IMR-90 (cell line): ENCODE measurements around the gene FAM177B. TPM values are rescaled to one million over a fixed set of nuclear protein-coding genes. Genes with fewer than 3 reads are reported as not detected.

Experiments used
- ATAC-seq: fragments of 200-7000 bp; cut with Tn5 transposase; 2 replicates; pipeline ENCODE4 v1.9.1; 2020; ENCODE audit warnings: low read depth, mild to moderate bottlenecking, moderate library complexity
- BruUV-seq: library from RNA; stranded (reverse); fragments of 400-500 nt; replicated peaks from 2 replicates; lab custom pipeline; 2021; lab: Mats Ljungman, UMichigan
- CTCF ChIA-PET: fragments of 300-600 bp; formaldehyde crosslinking; extraction: SDS; loops from one replicate; lab custom pipeline; 2021; ENCODE audit warnings: antibody characterized with exemption; lab: Yijun Ruan, JAX
- POLR2A ChIA-PET: fragments of 300-600 bp; sonication (Branson Sonifier 250); formaldehyde crosslinking; loops from one replicate; lab custom pipeline; 2022; ENCODE audit warnings: antibody characterized with exemption; ENCODE audit not compliant: unreplicated experiment; lab: Charles Lee
- DNase-seq: peaks from one replicate; pipeline ENCODE4 v3.0.0; 2013
- H2AFZ ChIP-seq: replicated peaks from 2 replicates; pipeline ENCODE3; 2013; ENCODE audit warnings: low read length, mild to moderate bottlenecking; ENCODE audit not compliant: poor library complexity
- H2AK5ac ChIP-seq: 2 replicates; pipeline ENCODE4 v1.6.1; 2013; ENCODE audit warnings: low read depth, low read length, inconsistent platforms
- H2AK9ac ChIP-seq: replicated peaks from 2 replicates; pipeline ENCODE3; 2013; ENCODE audit warnings: mild to moderate bottlenecking, low read depth, low read length, moderate library complexity; ENCODE audit not compliant: poor library complexity
- H2BK120ac ChIP-seq: 2 replicates; pipeline ENCODE4 v1.6.1; 2013; ENCODE audit warnings: low read depth, low read length, inconsistent platforms
- H2BK15ac ChIP-seq: 3 replicates; pipeline ENCODE4 v1.6.1; 2013; ENCODE audit warnings: low read depth, low read length, inconsistent platforms
- H2BK20ac ChIP-seq: 2 replicates; pipeline ENCODE4 v1.6.1; 2013; ENCODE audit warnings: low read depth, mild to moderate bottlenecking, inconsistent platforms, low read length, moderate library complexity
- H2BK5ac ChIP-seq: 2 replicates; pipeline ENCODE4 v1.6.1; 2013; ENCODE audit warnings: mild to moderate bottlenecking, low read depth, low read length, inconsistent platforms; ENCODE audit not compliant: poor library complexity, severe bottlenecking
- H3K14ac ChIP-seq: replicated peaks from 2 replicates; pipeline ENCODE4 v1.6.1; 2013; ENCODE audit warnings: low read depth, low read length, inconsistent platforms
- H3K18ac ChIP-seq: 2 replicates; pipeline ENCODE4 v1.6.1; 2013; ENCODE audit warnings: low read depth, low read length, control low read depth
- H3K23ac ChIP-seq: 2 replicates; pipeline ENCODE4 v1.6.1; 2013; ENCODE audit warnings: low read depth, low read length, inconsistent platforms
- H3K27ac ChIP-seq: 2 replicates; pipeline ENCODE4 v1.5.1; 2013; ENCODE audit warnings: mild to moderate bottlenecking, control low read depth, low read length; ENCODE audit not compliant: insufficient read depth
- H3K27me3 ChIP-seq: 2 replicates; pipeline ENCODE4 v1.6.1; 2013; ENCODE audit warnings: low read length; ENCODE audit not compliant: control insufficient read depth, insufficient read depth
- H3K36me3 ChIP-seq: 2 replicates; pipeline ENCODE4 v1.6.1; 2013; ENCODE audit warnings: low read length, mixed read lengths; ENCODE audit not compliant: control insufficient read depth, insufficient read depth
- H3K4ac ChIP-seq: 2 replicates; pipeline ENCODE4 v1.6.1; 2013; ENCODE audit warnings: low read depth, low read length, inconsistent platforms
- H3K4me1 ChIP-seq: 2 replicates; pipeline ENCODE4 v1.6.1; 2013; ENCODE audit warnings: low read length, mixed read lengths; ENCODE audit not compliant: control insufficient read depth, insufficient read depth
- H3K4me2 ChIP-seq: 2 replicates; pipeline ENCODE4 v1.6.1; 2013; ENCODE audit warnings: low read depth, mild to moderate bottlenecking, control low read depth, low read length, moderate library complexity
- H3K4me3 ChIP-seq: 2 replicates; pipeline ENCODE4 v1.5.1; 2013; ENCODE audit warnings: low read depth, mild to moderate bottlenecking, control low read depth, low read length, moderate library complexity; ENCODE audit not compliant: insufficient read depth
- H3K56ac ChIP-seq: 2 replicates; pipeline ENCODE4 v1.6.1; 2013; ENCODE audit warnings: low read length, inconsistent platforms; ENCODE audit not compliant: insufficient read depth; ENCODE audit errors: extremely low read depth
- H3K79me1 ChIP-seq, 2 experiments: 2 replicates each; pipeline ENCODE4 v1.6.1; 2013; ENCODE audit warnings: low read length in 2 of 2, inconsistent platforms in 1 of 2, low read depth in 1 of 2
- H3K9ac ChIP-seq: 2 replicates; pipeline ENCODE4 v1.6.1; 2013; ENCODE audit warnings: low read depth, low read length, control low read depth
- H3K9me1 ChIP-seq: 2 replicates; pipeline ENCODE4 v1.6.1; 2013; ENCODE audit warnings: low read length, inconsistent platforms; ENCODE audit not compliant: insufficient read depth
- H3K9me3 ChIP-seq: 2 replicates; pipeline ENCODE4 v1.6.1; 2013; ENCODE audit warnings: low read length; ENCODE audit not compliant: control insufficient read depth, insufficient read depth
- H4K20me1 ChIP-seq: 2 replicates; pipeline ENCODE4 v1.6.1; 2013; ENCODE audit warnings: low read length, inconsistent platforms; ENCODE audit not compliant: insufficient read depth
- H4K5ac ChIP-seq: 2 replicates; pipeline ENCODE4 v1.6.1; 2013; ENCODE audit warnings: mild to moderate bottlenecking, low read depth, low read length, control low read depth
- H4K8ac ChIP-seq, 2 experiments: 2 replicates each; pipeline ENCODE4 v1.6.1; 2013; ENCODE audit warnings: low read depth in 2 of 2, low read length in 2 of 2, control low read depth in 1 of 2, inconsistent platforms in 1 of 2
- H4K91ac ChIP-seq: 2 replicates; pipeline ENCODE4 v1.6.1; 2013; ENCODE audit warnings: low read depth, low read length, inconsistent platforms; ENCODE audit not compliant: insufficient read depth
- CEBPB ChIP-seq: IDR thresholded peaks from 2 replicates; pipeline ENCODE4 v1.6.1; 2012; ENCODE audit warnings: low read depth, low read length, improper control_type of control experiment
- CTCF ChIP-seq: conservative IDR thresholded peaks from 2 replicates; pipeline ENCODE4 v1.5.1; 2012; ENCODE audit warnings: mild to moderate bottlenecking, low read depth, low read length, improper control_type of control experiment
- ELK1 ChIP-seq: fragments of 150-350 bp; IDR thresholded peaks from 2 replicates; pipeline ENCODE4 v1.6.1; 2016; ENCODE audit warnings: low read depth, mild to moderate bottlenecking, low read length, moderate library complexity, borderline replicate concordance
- FOS ChIP-seq: fragments of 150-350 bp; IDR thresholded peaks from 2 replicates; pipeline ENCODE4 v1.6.1; 2016; ENCODE audit warnings: low read depth, low read length
- MAFK ChIP-seq: IDR thresholded peaks from 2 replicates; pipeline ENCODE4 v1.6.1; 2012; ENCODE audit warnings: low read depth, low read length, improper control_type of control experiment
- MAZ ChIP-seq: IDR thresholded peaks from 2 replicates; pipeline ENCODE4 v1.6.1; 2012; ENCODE audit warnings: low read depth, mild to moderate bottlenecking, low read length, improper control_type of control experiment, moderate library complexity, borderline replicate concordance
- NFE2L2 ChIP-seq: fragments of 150-350 bp; IDR thresholded peaks from 2 replicates; pipeline ENCODE4 v1.6.1; 2016; ENCODE audit warnings: low read depth, mild to moderate bottlenecking, low read length
- RAD21 ChIP-seq: IDR thresholded peaks from 2 replicates; pipeline ENCODE4 v1.6.1; 2012; ENCODE audit warnings: low read length, improper control_type of control experiment
- RFX5 ChIP-seq: IDR thresholded peaks from 2 replicates; pipeline ENCODE4 v1.8.0; 2012; ENCODE audit warnings: low read depth, mild to moderate bottlenecking, low read length, moderate library complexity
- SMC3 ChIP-seq: fragments of 150-350 bp; IDR thresholded peaks from 2 replicates; pipeline ENCODE4 v1.6.1; 2016; ENCODE audit warnings: low read depth, mild to moderate bottlenecking, antibody characterized with exemption, low read length, moderate library complexity
- WGBS, 2 experiments: methylation state at CpG; one replicate each; pipeline versions ENCODE4 v1.1.5 to v1.1.7; 2013; ENCODE audit warnings: missing lambda C conversion rate in 2 of 2; ENCODE audit not compliant: insufficient read length in 1 of 2; ENCODE audit errors: extremely low coverage in 2 of 2; 5-methylcytosine and 5-hydroxymethylcytosine counted together
- dilution Hi-C: fragments of 300-500 bp; cut with HindIII; formaldehyde crosslinking; loops from one replicate; pipeline ENCODE4 v1.14.3; 2018; ENCODE audit warnings: low sequenced_read_pairs; ENCODE audit not compliant: unreplicated experiment
- in situ Hi-C: fragments of 300-500 bp; cut with MboI; formaldehyde crosslinking; loops from 3 replicates; pipeline ENCODE4 v1.14.3; 2019; ENCODE audit warnings: low sequenced_read_pairs, inconsistent platforms, mixed read lengths
- intact Hi-C: fragments of 100-400 bp; cut with micrococcal nuclease; formaldehyde crosslinking; loops from 2 replicates; pipeline ENCODE4 v1.10.0; 2022
- polyA plus RNA-seq, 3 experiments: library from polyadenylated mRNA; depleted of rRNA; stranded (reverse); fragments of >200 nt; gene quantifications; 2 replicates each; pipeline ENCODE4 v1.2.3, GENCODE V29; 2012; ENCODE audit warnings: low replicate concordance in 1 of 3
- total RNA-seq: library from RNA; depleted of rRNA; stranded (reverse); fragments of >200 nt; gene quantifications from 2 replicates; pipeline ENCODE4 v1.2.3, GENCODE V29; 2012

Gene FAM177B
- total and polyA plus RNA-seq, 2 of the 4 experiments (the other 2 are of a cell fraction): not detected

- no peaks in the 10 kb centered on the region; the same call in 1 of the 2 replicates for H3K9me1 ChIP-seq
Measured at GRCh38 chr1:222784371-222784770, 47.4 kb downstream of the FAM177B start.

More at GRCh38 chr1:222784371-222784770, 47.4 kb downstream of the FAM177B start:
- dilution Hi-C loops (loop anchor here (25.0 kb wide), 1 partner anchor 303 kb away; no protein-coding TSS in a partner anchor), in situ Hi-C loops (no loop called here), intact Hi-C loops (no loop called here)
- Histone ChIP-seq H4K5ac (no peak overlapping the region), H3K18ac (no peak overlapping the region), H3K27me3 (peaks cover 20% of the 10 kb centered on the region), H4K8ac (no peak overlapping the region), H2AFZ (no peak overlapping the region), H2BK15ac (no peak overlapping the region), H2AK5ac (no peak overlapping the region), H3K4me1 (no peaks in the 10 kb centered on the region), H2BK5ac (no peak overlapping the region), H3K4ac (no peak overlapping the region), H3K4me2 (no peak overlapping the region), H3K9ac (no peak overlapping the region), H3K36me3 (no peaks in the 10 kb centered on the region), H3K14ac (no peak overlapping the region), H2BK120ac (no peak overlapping the region), H4K20me1 (no peaks in the 10 kb centered on the region), H3K4me3 (no peak overlapping the region), H3K27ac (no peak overlapping the region), H3K56ac (no peak overlapping the region), H3K79me1 (no peaks in the 10 kb centered on the region), H2BK20ac (no peak overlapping the region), H2AK9ac (no peak overlapping the region), H4K91ac (no peak overlapping the region), H3K23ac (no peak overlapping the region), H3K9me3 (no peaks in the 10 kb centered on the region)
- CTCF ChIA-PET: no interaction called here
- ATAC-seq: no peak
- TF ChIP-seq SMC3 (no peak), RFX5 (no peak), RAD21 (no peak), CTCF (no peak), FOS (no peak), ELK1 (no peak), MAFK (no peak), CEBPB (no peak), MAZ (no peak), NFE2L2 (no peak)
- WGBS, 2 experiments: no CpG with 5 or more reads among the region's 3 CpGs
- no peak for DNase-seq
- BruUV-seq: no TSS peak
- POLR2A ChIA-PET: interaction anchor here (0.6 kb wide), 1 partner anchor 130 kb away, joined by 9 read pairs; no protein-coding TSS in a partner anchor
